ENCODE results near the gene CAPRIN2.

CAPRIN2 gene, protein sequence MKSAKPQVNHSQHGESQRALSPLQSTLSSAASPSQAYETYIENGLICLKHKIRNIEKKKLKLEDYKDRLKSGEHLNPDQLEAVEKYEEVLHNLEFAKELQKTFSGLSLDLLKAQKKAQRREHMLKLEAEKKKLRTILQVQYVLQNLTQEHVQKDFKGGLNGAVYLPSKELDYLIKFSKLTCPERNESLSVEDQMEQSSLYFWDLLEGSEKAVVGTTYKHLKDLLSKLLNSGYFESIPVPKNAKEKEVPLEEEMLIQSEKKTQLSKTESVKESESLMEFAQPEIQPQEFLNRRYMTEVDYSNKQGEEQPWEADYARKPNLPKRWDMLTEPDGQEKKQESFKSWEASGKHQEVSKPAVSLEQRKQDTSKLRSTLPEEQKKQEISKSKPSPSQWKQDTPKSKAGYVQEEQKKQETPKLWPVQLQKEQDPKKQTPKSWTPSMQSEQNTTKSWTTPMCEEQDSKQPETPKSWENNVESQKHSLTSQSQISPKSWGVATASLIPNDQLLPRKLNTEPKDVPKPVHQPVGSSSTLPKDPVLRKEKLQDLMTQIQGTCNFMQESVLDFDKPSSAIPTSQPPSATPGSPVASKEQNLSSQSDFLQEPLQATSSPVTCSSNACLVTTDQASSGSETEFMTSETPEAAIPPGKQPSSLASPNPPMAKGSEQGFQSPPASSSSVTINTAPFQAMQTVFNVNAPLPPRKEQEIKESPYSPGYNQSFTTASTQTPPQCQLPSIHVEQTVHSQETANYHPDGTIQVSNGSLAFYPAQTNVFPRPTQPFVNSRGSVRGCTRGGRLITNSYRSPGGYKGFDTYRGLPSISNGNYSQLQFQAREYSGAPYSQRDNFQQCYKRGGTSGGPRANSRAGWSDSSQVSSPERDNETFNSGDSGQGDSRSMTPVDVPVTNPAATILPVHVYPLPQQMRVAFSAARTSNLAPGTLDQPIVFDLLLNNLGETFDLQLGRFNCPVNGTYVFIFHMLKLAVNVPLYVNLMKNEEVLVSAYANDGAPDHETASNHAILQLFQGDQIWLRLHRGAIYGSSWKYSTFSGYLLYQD

GRCh38 chr12:30754750-30755394, at the start of gene CAPRIN2:
Gene CAPRIN2, minus strand, starts transcription at chr12:30754951. Its CDS starts 1,431 bp downstream, at chr12:30753520.
- DNase-seq: peak; percentile 100

- peak; percentile 59 for DNase-seq
Observed at GRCh38 chr12:30797689-30798088, 42.9 kb upstream of the CAPRIN2 start.

- peak; percentile 93 for DNase-seq
Observed at GRCh38 chr12:30796891-30797371, 42.2 kb upstream of the CAPRIN2 start.

DNA sequence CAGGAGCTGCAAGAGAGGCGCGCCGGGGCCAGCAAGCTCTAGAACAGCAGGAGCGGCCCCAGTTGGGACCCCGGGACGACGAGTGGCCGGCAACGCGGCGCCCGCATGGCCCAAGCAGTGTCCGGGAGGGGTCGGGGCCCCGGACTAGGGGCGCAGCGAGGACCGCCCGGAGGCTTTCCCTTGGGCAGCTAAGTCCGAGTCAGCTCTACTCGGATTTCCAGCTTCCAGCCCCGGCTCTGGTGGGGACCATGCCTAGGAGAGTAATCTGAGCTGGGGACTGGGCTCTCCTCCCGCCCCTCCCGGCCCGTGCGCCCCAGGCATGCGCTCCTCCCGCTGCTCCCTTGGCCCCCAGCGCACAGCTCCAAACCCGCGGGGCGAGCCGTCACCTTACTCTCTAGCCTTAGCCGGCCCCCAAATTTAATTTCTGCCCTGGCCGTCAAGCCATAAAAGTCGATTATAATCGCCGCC, 41.6 kb upstream of the CAPRIN2 start:
- peak; percentile 98 for DNase-seq

DNA sequence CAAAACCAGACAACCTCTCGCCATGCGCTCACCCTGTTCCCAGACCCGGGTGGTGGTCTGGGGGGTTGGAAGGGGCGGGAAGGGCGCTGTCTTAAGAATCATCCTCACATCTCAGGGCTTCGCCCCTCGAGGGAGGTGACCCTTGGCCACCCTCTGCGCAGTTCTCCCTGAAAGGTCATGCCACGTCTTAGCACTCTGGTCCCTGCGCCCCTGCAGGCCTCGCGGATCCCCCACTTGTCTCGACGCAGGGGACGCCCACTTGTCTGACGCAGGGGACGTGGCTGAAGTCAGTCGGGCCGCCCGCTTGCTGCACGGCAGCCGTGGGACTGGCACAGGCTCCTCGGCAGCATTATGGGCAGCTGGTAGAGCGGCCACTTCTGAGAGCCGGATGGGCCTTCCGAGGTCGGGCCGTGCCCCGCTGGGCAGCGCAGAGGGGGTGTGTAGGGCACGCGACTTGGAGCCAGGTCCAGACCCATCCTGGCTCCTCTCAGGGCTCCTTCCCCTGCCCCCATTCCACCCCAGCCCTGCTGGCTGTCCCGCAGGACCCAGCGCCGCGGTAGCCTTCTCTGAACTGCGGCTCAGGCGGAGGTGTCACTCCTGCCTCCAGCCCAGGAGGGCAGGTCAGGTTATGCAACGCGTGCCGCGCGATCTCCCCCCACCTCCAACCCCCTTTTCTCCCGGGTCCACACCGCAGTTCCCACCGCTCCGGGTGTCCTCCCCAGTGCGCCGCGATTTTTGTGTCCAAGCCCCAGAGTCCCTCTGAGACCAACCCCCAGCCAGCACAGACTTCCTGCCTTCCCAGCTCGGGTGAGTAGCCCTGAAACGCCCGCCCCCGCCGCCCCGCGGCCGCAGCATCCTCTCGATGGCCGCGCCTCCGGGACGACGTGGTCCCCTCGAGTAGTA, 40.9 kb upstream of the CAPRIN2 start:
- DNase-seq: peak; percentile 99

DNA sequence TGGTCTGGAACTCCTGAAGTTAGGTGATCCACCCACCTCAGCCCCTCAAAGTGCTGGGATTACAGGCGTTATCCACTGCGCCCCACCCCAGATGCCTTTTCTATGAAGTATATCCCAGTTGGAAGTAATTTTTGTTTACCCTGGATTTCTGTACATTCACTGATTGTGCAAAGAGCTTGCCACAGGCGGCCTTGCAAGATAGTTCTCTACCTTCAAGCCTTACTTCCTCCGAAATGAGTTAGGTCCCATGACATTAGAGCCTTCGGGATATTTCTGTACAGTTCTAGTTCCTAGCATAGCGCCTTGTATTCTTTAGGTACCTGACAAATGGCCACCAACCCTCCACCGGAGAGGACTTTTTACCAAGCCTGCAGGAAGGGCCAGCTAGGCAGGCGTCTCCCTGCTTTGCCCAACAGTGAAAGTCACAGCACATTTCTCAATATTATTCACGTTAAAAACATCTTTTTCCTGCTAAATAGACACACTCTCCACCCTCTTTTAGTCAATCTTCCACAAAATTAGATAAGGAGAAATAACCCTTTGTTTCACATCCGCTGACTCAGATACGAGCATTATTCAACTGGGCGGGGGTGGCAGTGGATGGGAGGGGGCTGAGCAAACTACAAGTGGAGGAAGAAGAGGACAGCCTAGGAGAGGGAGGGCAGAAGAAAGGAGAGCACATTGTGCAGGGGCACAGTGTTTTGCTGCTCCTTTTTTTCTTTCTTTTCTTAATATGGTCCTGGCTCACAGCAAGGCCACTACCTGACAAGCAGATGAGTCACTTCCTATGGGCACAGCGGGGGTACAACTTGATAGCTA, 40.0 kb upstream of the CAPRIN2 start:
- peak; percentile 100 for DNase-seq

DNA sequence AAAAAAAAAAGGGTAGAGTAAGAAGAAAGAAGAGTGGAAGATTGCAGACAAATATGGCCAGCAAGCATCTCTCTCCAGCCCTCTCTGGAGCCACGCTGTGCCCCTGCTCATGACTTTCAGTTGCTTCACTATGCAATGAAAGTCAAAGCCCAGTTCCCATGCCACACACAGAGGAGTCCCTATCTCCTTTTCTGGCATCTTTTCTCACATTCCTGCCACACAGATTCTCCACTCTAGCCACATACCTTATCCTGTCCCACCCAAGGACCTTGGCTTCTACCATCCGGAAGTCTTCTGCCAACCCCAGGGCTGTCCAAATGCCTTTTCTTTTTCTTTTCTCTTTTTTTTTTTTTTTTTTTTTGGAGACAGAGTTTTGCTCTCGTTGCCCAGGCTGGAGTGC, 39.3 kb upstream of the CAPRIN2 start:
- DNase-seq: no peak

DNA sequence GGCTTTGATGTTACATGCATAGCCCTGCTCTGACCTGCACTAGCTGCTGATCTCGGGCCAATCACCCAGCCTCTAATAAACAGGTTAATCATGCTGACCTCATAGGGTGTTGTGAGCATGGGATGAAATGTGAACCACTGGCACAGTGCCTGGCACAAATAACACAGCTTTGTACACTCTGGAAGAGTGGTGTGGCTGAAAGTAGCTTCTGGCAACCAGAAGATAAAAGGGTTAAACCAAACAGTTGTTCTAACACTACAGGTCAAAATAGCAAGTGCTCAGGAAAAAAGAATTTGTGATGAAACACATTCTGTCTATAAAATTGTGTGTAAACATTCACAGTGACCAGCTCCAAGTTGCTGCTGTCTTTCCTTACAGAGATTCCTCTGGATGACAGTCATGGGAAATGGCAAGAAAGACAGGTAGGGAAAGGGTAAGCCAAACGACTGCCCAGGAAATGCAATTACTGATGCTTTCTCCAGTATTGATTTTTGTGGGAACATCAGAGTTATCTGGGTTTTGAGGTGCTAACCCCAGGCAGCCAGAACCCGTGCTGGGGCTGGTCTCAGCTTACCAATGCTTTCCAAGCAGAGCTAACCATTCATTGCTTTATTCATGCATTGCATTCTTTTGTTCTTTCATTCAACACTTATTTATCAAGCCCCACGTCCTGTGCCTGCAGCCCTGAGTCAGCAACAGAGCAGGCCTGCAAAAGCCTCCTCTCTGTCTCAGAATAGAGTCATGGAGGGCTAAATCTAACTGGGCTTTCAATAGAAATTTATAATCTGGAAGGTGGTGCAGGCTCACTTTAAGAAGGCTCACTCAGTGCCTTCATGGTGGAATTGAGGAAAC, 38.1 kb upstream of the CAPRIN2 start:
- DNase-seq: peak; percentile 75

GRCh38 chr12:30792085-30792484, 37.3 kb upstream of the CAPRIN2 start:
- DNase-seq: no peak

GRCh38 chr12:30788754-30789153, 34.0 kb upstream of the CAPRIN2 start:
- DNase-seq: no peak

- DNase-seq: no peak
Observed at GRCh38 chr12:30785630-30786029, 30.9 kb upstream of the CAPRIN2 start.

DNA sequence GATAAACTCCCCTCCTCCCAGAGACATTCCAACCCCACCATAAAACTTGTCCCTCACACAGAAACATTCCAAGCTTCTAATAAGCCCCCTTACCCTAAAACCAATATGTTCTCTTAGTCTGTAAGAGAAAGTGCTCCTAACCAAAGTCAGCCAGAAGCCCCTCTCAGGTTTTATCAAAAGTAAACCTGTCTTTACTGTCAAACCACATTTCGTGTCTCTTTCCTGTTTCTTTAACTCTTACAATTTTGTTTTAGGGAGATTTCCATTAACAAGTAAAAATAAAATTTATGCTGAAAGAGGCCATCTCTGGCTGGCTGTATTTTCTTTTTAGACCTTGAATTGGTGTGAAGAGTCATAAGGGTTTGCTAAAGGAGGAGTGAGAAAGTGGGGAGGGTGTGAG, 29.8 kb upstream of the CAPRIN2 start:
- no peak for DNase-seq

DNA sequence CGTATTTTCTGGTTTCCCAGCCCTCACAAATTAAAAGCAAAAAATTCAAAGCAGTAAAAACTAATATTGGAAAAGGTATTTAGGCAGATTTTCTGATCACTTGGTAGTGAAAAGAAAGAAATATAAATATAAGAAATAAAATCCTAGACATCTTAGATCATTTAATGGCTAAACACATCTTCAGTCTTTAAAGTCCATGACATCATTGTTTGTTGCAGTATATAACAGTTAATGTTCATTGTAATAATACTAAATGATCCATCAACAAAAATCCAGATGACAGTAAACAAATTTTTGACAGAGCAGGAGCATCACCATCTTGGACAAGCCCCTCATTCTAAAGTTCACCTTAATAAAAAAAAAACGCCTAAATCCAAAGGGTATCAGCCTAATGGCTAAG, 29.2 kb upstream of the CAPRIN2 start:
- no peak for DNase-seq

DNA sequence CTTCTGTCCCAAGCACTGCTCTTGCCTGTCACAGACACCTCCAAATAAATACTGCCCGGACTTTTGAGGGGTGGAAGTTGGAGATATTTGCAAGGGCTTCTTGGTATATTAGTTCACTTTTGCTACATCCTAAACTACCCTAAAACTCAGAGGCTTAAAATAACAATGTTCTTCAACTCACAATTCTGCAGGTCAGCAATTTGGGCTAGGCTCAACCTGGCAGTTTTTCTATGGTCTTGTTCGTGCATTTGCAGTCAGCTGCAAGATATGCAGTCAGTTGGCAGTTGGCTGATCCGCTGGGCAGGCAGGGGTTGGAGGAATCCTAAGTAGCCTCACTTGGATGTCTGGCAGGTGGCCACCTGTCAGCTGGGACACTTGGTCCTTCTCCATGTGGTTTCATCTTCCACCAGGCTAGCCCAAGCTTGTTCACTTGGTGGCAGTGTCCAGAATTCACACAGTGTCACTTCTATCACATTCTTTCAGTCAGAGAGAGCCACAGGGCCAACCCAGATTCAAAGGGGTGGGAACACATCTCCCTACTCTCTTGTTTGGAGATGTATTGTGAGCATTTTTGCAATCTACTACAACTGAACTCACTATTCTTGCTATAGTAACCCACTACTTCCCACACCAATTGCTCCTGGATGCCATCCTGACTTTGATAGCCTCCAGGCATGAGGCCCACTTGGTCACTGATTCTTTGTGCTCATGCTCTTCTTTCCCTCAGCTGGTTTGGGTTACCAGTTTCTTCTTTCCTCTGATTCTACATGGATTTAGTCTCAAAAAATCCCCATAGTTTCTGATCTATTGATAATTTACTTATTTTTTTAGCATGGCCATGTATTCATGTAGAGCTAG, 27.8 kb upstream of the CAPRIN2 start:
- no peak for DNase-seq

DNA sequence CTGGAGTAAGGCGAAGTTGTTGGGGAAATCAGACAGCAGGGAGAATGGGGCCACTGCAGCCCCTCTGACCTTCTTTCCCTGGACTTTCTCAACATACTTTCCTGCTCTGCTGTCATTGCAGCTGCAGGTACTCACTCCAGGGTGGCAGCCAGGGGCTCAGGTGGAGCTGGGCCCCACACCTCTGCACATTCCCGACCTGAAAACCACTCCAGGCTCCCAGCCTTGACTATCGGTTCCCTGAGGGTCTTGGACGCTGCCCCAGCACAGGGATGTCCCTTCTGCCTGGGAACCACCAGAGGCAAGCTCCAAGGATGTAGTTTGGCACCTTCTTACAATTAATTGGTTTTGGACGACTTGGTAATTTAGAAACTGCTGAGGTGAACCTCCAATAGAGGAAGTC, 24.8 kb upstream of the CAPRIN2 start:
- DNase-seq: no peak

- no peak for DNase-seq
Observed at GRCh38 chr12:30779178-30779577, 24.4 kb upstream of the CAPRIN2 start.

GRCh38 chr12:30774599-30774998, 19.8 kb upstream of the CAPRIN2 start:
- peak; percentile 74 for DNase-seq

DNA sequence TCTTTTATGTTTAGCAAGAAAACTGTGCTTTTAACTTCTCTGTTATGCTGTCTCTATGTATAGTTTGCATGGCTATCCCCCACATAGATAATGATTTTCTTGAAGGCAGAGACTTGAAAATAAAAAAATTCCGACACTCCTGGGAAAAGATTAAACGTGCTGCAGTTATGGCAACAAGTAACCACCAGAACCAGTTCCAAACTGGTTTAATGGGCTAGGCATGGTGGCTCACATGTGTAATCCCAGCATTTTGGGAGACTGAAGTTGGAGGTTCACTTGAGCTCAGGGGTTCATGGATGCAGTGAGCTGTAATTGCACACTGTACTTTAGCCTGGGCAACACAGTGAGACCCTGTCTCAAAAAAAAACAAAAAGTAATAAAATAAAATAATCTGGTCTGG, 15.1 kb upstream of the CAPRIN2 start:
- no peak for DNase-seq

- peak; percentile 100 for DNase-seq
Observed at GRCh38 chr12:30764251-30764650, 9.5 kb upstream of the CAPRIN2 start.
